OCI-LY7 (cell line): ENCODE measurements around the gene APEX1.

ENCODE experiments used
- CTCF ChIP-seq: fragments of 200-600 bp; sonication (generic); conservative IDR thresholded peaks from 2 replicates; pipeline ENCODE4 v1.5.1; 2014; ENCODE audit warnings: mild to moderate bottlenecking, antibody characterized with exemption, low read length, moderate library complexity, mixed read lengths
- EZH2phosphoT487 ChIP-seq: fragments of 200-600 bp; sonication (generic); IDR thresholded peaks from 2 replicates; pipeline ENCODE4 v1.6.1; 2018; ENCODE audit warnings: low read depth, borderline replicate concordance, mild to moderate bottlenecking, mixed run types, antibody characterized with exemption, low read length, moderate library complexity, mixed read lengths

- TF ChIP-seq CTCF (no peak), EZH2phosphoT487 (no peak)
These were observed 42.6 kb upstream of the APEX1 start for GRCh38 chr14:20412411-20412810.
